ENCODE data around the gene RGS3. TPM values are rescaled to one million over a fixed set of nuclear protein-coding genes. Genes with fewer than 3 reads are reported as not detected.
A peak's percentile ranks its signal among the peaks of the same experiment; 100 is the strongest.

RGS3 gene
- total RNA-seq, 2 donors from 2014 or later: 25.7 to 96.9 TPM

- intact Hi-C loops (cut with DNase I): no loop called here
- Histone ChIP-seq H3K4me3 (no peak overlapping the region), H3K36me3 (replicated peaks in 1 of 2; ENCODE audit: insufficient read depth in 1 of 2, low read depth in 2 of 2) (peaks cover 0 to 16% of the 10 kb centered on the region in 2 donors), H3K4me1 (peaks cover 63% of the 10 kb centered on the region), H3K9me3 (no peaks in the 10 kb centered on the region), H3K27ac (no peak overlapping the region), H3K27me3 (no peaks in the 10 kb centered on the region)
- no peak for TF ChIP-seq POLR2A (IDR thresholded peaks at IDR 0.05)
- TF ChIP-seq CTCF (IDR thresholded peaks at IDR 0.05): no peak
- 87% methylated on average over 18 to 26 of the region's 27 CpGs for WGBS, 2 donors
- DNase-seq: no peak
- no peak for ATAC-seq
These were observed 133.2 kb downstream of the RGS3 start for GRCh38 chr9:113596616-113597320.

- WGBS, 2 donors: 82 to 85% methylated on average over 9 to 14 of the region's 14 CpGs
- H3K4me1 ChIP-seq: peaks cover 68% of the 10 kb centered on the region
- H3K4me3 ChIP-seq: no peak overlapping the region
- H3K27me3 ChIP-seq: no peaks in the 10 kb centered on the region
- ATAC-seq (no peak), DNase-seq (peak in 1 of 4 donors; percentile 7)
- H3K27ac ChIP-seq: no peak overlapping the region
- H3K36me3 ChIP-seq (replicated peaks in 1 of 2; ENCODE audit: insufficient read depth in 1 of 2, low read depth in 2 of 2): peaks cover 0 to 16% of the 10 kb centered on the region in 2 donors
- intact Hi-C loops (cut with DNase I): no loop called here
- TF ChIP-seq POLR2A (IDR thresholded peaks at IDR 0.05) (no peak), CTCF (IDR thresholded peaks at IDR 0.05) (no peak)
- no peaks in the 10 kb centered on the region for H3K9me3 ChIP-seq
These were observed 134.1 kb downstream of the RGS3 start for GRCh38 chr9:113597390-113598241.

GRCh38 chr9:113598451-113598850 is 134.9 kb downstream of the RGS3 start:
- peak overlapping the region in 1 of 4 donors; percentile 6 for H3K27ac ChIP-seq
- no peak overlapping the region for H3K4me3 ChIP-seq
- H3K9me3 ChIP-seq: no peaks in the 10 kb centered on the region
- peaks cover 73% of the 10 kb centered on the region for H3K4me1 ChIP-seq
- no peak for ATAC-seq
- intact Hi-C loops (cut with DNase I): no loop called here
- peaks cover 0 to 16% of the 10 kb centered on the region in 2 donors for H3K36me3 ChIP-seq (replicated peaks in 1 of 2; ENCODE audit: insufficient read depth in 1 of 2, low read depth in 2 of 2)
- 89% methylated on average over 2 of the region's 2 CpGs; no CpG with 5 or more reads in 1 of the 2 donors for WGBS, 2 donors
- H3K27me3 ChIP-seq: no peaks in the 10 kb centered on the region
- TF ChIP-seq CTCF (IDR thresholded peaks at IDR 0.05) (no peak), POLR2A (IDR thresholded peaks at IDR 0.05) (no peak)
- DNase-seq: peak in 1 of 4 donors; percentile 8

- H3K4me1 ChIP-seq: peaks cover 69% of the 10 kb centered on the region
- H3K27ac ChIP-seq: no peak overlapping the region
- 91 to 97% methylated on average over 5 of the region's 5 CpGs for WGBS, 2 donors
- intact Hi-C loops (cut with DNase I): no loop called here
- DNase-seq: no peak
- no peaks in the 10 kb centered on the region for H3K27me3 ChIP-seq
- no peak overlapping the region for H3K4me3 ChIP-seq
- no peak for TF ChIP-seq POLR2A (IDR thresholded peaks at IDR 0.05)
- TF ChIP-seq CTCF (IDR thresholded peaks at IDR 0.05): no peak
- no peak for ATAC-seq
- no peaks in the 10 kb centered on the region for H3K9me3 ChIP-seq
- peaks cover 0 to 16% of the 10 kb centered on the region in 2 donors for H3K36me3 ChIP-seq (replicated peaks in 1 of 2; ENCODE audit: insufficient read depth in 1 of 2, low read depth in 2 of 2)
These were observed 135.4 kb downstream of the RGS3 start for GRCh38 chr9:113598883-113599282.
